HG03520 (cell line): Measurements from ENCODE around the gene DNAJB2.
A peak's percentile ranks its signal among the peaks of the same experiment; 100 is the strongest.
"Not testable (repeated sequence)": the region's sequence is repeated elsewhere in the genome, so short reads cannot be mapped to it uniquely, and the experiment has no call there.

Experiments
- ATAC-seq: cut with Tn5 transposase; IDR thresholded peaks from one replicate; pipeline ENCODE4 v1.9.1; 2021; ENCODE audit warnings: mild to moderate bottlenecking, moderate library complexity; ENCODE audit not compliant: unreplicated experiment

DNAJB2 gene

DNA sequence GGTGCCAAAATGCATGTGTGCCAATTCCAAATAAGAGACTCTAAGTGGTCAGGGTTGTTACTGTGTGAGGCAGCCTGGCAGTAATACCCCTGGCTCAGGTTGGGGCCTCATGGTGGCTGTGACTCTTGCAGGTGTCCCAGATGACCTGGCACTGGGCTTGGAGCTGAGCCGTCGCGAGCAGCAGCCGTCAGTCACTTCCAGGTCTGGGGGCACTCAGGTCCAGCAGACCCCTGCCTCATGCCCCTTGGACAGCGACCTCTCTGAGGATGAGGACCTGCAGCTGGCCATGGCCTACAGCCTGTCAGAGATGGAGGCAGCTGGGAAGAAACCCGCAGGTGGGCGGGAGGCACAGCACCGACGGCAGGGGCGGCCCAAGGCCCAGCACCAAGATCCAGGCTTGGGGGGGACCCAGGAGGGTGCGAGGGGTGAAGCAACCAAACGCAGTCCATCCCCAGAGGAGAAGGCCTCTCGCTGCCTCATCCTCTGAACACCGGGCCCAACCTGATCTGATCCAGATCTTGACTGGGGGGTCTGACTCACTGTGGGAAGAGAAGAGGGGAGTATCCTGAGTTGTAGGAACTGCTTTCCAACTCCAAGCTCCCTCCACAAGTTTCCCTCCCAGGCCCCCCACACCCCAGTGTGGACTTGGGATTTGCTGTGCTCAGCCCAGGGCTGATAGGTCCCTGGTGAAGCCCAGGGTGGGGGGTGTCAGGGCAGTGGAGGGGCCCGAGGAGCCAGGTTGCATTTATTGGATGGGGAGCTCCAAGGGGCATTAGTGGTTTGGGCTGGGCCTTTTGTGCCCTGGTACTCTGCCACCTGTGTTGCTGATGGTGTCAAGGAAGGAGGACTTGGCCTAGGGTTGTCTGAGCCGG lies 5.6 kb downstream of the DNAJB2 start:
- no peak for ATAC-seq

DNA sequence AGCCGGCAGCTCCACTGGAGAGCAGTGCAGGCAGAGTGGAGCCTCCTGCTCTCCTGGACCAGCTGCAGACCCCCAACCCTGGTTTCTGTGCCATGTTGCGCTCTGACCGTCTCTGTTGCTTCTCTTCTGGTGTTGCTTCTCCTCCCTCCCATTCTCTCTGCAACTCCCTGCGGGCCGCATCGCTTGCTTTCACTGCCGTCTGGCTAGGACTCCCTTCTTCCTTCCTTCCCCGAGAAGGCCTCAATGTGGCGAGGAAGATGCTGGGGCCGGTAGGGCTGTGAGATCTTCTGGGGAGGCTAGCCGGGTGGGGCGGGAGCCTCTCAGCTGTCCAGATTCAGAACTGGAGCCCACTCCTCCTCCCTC lies 6.2 kb downstream of the DNAJB2 start:
- no peak for ATAC-seq

DNA sequence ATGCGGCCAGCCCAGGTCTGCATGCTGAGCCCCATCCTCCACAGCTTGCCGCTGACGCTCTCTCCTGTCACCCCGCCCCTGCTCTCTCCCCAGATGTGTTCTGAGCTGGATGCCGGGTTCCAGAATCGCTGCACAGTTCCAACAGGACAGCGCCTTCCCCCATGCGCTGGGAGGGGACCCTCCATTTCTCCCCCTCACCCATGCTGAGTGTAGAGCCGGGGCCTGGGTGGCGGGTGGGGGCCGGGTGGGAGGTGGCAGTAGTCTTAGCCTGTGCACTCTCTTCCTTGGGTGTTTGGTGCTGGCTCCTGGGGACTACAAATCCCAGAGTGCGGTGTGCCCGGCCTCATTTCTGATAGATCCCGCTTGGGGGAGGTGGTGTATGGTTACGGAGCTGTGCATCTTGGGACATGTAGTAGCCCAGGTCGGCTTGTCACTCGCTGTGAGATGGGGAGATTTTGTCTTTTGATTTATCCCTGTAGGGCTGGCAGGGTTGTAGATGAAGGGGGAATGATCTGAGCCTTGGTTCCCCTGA lies 6.8 kb downstream of the DNAJB2 start:
- ATAC-seq: no peak

DNA sequence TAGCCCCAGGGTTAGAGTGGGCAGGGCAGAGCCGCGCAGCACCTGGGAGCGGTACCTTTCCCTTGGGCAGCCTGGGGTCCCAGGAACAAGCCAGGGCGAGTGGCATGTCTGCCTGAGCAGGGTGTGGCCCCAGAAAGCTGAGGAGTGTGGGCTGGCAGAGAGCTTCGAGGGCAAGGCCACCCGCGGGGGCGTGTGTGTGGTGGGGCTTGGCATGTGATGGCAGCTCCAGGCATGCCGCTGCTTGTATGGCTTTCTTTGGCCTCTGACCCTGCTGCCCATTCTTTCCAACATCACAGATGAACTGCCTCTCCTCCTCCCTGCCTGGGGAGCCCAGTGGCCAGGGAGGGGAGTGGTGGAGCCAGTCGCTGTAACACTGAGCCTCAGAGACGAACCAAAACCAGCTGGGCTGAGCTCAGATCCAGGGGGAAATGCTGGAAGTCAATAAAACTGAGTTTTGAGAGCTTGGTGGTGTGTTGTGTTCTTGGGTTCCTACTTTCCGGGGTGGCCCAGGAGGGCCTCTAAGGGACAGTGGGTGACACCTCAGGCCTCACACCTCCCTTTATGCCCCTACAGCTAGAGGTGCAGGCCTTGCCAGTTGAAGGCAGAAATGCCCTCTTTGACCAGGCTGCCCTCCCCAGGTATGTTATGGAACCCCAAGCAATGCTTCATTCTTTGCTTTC lies 7.4 kb downstream of the DNAJB2 start:
- ATAC-seq: no peak

DNA sequence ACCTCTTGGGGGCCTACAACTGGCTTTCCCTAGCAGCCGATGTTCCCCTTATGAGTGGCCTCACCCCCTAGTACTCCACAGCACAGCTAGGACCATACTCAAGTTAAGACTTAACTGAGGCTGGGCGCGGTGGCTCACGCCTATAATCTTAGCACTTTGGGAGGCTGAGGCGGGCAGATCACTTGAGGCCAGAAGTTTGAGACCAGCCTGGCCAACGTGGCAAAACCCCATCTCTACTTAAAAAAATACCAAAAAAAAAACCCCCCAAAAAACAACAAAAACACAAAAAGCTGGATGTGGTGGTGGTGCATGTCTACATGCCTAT lies 7.9 kb downstream of the DNAJB2 start:
- not testable (repeated sequence) for ATAC-seq

DNA sequence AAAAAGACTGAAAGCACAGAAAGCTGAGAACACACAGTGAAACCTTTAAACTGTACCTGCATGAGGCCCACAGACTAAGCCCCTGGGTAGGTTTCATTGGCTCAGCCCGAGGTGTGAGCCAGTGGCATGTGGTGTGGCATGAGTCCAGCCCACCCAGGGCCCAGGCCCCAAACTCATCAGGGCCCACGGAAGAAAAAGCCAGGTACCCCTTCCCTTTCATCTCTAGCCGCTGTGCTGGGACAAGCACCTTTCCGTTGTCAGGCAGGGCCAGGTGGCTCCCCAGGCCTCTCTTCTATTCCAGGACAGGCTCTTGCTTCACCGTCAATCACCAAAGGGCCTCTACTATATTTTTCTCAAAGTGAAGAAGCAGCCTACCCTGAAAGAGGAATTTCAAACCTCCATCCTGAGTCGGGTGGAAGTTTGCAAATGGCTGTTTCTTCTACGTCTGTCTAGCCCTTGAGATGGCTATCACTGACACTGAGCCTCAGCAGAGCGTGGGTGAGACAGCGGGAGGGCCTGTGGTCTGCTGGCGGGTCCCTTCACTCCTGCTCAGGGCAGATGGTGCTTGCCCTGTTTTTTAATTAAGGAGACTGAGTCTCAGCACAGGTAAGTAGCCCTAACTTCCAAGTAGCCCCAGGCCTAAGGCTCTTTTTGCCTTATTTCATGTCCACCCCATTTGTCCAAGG lies 8.6 kb downstream of the DNAJB2 start:
- no peak for ATAC-seq

DNA sequence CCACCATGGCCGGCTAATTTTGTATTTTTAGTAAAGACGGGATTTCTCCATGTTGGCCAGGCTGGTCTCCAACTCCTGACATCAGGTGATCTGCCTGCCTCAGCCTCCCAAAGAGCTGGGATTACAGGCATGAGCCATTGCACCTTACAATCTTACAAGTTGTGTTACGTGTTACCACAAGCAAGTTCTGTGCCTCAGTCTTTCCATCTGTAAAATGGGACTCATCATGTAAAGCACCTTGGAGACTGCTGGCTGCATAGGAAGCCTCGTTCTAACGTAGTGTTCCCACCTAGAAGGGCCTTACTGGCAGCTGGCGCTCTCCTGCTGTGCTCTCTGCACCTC lies 10.0 kb downstream of the DNAJB2 start:
- ATAC-seq: no peak

DNA sequence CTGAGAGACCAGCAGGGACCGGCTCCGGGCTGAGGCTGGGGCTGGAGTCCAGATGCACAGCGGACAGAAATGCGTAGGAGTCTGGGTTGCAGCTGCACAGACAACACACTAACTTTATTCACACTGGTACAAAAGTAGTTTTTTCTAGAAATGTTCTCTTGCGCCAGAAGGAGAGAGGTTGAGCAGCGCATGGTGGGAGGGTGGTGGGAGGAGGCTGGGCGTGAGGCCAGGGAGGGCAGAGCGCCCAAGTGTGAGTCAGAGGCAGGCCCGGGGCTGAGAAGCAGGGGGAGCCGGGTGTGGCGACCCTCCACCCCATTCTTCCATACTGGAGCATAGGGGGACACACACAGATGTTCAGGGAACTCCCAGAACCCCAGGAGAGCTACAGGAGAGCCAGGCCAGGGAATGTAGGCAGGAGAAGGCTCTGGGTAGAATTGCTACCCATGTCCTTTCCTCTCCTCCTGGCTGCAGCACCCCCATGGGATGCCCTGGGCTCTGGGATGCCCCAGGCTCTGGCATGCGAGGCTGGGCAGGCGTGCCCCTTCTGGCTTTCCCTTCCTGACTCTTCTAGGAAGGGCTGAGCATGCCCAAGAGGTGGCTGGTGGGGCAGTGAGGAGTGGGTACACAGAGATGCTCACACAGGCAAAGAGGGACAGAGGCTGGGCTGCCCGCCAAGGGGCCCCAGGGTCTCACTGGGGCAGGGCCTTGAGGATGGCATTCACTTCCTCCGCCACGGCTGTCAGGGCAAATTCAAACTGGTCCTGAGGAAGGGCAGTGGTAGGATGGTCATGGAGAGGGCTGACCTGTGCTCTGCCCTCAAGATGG lies 10.6 kb downstream of the DNAJB2 start:
- ATAC-seq: no peak

DNA sequence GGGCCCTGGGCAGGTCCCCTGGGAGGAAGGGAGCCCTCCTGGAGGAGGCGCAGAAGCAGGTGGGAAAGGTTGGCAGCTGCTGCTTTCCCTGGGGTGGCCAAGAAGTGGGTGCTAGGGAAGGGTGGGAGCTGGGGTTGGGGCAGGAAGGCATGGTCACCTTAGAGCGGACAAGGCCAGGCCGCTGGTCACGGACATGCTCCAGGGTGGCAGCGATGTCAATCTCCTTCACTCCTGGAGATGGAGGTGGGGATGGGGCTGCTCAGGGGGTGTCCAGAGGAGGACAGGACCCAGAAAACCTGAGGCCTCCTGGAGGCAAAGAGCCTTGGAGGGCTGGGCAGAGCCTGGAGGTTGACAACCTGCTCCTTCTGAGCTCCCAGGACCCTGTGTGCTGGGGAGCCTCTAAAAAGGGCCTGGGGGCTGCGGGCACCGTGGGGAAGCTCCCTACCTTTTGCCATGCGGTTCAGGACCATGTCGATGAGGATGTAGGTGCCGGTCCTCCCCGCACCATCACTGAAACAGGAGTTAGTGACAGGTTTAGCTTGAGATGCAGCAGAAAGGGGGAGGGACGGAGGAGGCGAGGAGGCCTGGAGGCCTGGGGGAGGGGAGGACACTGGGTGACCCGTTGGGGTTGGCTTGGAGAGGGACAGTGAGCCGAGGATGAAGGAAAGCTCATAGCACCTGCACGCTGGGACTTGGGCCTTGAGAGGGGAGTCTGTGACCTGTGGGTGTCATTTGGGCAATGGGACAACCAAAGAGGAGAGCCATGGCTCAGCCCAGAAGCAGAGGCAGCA lies 11.4 kb downstream of the DNAJB2 start:
- no peak for ATAC-seq

DNA sequence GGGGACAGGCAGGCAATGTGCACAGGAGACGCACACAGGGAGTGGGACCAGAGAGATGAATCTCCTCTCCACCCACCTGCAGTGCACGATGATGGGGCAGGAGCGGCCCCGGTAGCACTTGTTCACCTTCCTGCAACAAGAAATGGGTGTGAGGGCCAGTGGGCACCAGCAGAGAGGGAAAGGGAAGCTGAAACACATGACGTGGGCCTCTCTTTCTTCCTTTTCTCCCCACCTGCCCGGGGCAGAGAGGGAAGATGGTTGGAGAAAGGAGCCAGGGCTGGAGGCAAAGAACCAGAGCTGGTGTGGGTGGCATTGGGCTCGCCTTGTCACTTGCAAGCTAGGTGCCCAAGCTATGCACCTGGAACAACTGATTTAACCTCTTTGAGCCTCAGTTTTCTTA lies 12.2 kb downstream of the DNAJB2 start:
- no peak for ATAC-seq

DNA sequence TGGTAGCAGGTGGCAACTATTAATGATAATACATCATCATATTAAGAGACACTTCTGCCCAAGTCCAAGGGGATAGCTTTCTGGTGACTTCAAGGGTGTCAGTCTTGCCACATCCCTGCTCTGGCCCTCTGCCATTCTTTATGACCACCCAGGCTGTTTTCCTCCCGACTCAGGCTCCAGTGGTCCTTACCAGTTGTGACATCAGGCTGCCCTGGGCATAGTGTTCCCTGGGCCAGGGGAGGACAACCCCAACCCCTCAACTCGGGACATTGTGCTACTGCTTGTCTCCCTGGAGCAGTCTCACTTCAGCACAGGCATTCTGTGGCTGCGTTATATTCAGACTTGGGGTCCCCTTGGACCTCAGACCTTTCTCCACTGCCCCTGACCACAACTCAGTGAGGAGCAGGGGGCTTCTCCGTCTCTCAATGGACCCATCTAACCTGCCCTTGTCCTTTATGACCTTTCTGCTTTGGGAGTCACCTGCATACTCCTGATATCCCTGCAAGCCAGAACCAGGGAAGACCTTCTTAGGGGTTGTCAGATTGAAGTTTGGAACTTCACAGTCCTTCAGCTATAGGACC lies 12.8 kb downstream of the DNAJB2 start:
- ATAC-seq: no peak

DNA sequence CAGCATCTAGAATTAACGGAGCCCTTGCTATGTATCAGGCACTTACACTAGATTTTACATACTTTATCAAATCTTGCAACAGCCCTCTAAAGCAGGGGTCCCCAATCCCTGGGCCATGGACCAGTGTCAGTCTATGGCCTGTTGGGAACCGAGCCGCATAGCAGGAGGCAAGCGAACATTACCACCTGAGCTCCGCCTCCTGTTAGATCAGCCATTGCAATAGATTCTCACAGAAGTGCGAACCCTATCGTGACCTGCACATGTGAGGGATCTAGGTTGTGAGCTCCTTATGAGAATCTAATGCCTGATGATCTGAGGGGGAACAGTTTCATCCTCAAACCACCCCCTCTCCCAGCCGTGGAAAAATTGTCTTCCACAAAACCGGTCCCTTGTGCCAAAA lies 13.4 kb downstream of the DNAJB2 start:
- ATAC-seq: no peak

DNA sequence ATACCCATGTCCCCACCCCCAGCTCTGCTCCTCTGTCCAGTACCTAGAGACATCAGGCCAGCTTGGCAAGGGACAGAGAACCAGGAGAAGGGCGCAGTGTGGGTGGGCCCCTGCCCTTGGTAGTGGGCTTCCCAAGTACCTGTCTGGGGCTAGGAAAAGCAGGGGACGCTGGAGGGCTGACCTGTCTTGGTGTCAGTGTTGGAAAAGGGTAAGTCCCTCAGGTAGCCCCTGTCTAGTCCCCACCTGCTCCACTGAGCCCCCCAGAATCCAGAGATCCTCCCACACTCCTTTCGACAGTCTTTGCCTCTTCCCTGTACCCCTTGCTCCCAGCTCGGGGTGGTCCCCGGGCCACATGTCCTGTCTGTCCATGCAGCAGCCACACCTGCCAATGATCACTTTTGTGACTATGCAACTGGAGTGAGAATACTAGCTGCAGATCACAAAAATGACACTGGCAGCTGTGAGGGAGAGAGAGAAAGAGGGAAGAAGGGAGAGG lies 14.6 kb downstream of the DNAJB2 start:
- ATAC-seq: no peak

DNA sequence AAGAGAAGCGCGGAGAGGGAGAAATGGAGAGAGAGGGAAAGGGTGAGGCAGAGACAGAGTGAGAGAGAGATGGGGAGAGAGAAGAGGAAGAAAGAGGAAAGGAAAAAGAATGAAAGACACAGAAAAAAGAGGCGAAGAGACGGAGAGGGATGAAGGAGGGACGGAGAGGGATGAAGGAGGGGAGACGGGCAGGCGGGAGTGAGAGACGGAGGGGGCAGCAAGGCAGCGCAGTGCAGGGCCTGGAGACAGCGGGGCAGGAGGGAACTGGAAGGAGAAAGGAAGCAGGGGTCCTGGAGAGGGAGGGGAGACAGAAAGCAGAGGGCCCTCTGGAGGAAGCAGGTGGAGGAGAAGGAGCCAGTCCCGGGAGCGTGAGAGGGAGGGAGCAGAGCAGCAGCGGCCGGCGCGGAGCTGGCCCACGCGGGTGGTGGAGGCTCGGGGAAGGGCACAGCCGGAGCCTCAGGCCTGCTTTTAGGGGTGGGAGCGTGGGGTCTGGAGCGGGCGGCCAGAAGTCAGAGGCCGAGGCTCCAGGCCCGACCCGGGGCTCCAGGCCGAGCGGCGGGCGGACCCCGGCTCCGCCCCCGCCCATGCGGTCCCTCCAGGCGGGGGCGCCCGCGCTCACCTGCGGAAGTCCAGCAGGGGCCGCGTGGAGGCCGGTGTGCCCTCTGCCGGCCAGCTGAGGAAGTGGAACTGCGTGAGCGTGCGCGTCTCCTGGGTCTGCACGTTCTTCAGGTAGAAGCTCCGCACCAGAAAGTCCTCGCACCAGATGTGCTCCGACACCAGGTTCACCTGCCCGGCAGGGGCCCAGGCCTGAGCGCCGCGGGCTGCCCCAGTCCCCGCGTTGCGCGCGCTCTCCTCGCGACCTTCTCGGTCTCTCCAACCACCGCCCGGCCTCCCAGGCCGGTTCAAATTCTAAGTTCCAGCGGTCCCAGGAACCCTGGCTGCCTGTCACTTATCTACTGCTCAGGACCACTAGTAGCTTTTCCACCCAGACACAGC lies 15.5 kb downstream of the DNAJB2 start:
- ATAC-seq: peak; percentile 92

DNA sequence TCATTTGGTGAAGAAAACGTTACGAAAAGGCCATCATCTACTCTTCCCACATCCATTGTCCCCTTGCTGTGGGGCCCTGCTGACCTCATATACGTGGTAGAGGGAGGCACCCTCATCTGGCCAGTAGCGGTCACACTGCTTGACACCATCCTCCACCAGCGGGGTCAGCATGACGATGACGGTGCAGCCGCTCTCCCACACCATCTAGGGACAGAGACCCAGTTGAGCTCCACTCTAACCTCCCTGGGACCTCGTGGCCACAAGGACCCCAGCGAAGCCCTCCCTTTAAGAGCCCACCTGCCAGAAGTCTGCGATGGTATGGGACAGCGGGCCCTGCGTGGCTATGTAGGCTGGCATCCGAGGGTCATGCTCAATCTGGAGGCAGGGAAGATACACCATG lies 17.0 kb downstream of the DNAJB2 start:
- ATAC-seq: no peak

DNA sequence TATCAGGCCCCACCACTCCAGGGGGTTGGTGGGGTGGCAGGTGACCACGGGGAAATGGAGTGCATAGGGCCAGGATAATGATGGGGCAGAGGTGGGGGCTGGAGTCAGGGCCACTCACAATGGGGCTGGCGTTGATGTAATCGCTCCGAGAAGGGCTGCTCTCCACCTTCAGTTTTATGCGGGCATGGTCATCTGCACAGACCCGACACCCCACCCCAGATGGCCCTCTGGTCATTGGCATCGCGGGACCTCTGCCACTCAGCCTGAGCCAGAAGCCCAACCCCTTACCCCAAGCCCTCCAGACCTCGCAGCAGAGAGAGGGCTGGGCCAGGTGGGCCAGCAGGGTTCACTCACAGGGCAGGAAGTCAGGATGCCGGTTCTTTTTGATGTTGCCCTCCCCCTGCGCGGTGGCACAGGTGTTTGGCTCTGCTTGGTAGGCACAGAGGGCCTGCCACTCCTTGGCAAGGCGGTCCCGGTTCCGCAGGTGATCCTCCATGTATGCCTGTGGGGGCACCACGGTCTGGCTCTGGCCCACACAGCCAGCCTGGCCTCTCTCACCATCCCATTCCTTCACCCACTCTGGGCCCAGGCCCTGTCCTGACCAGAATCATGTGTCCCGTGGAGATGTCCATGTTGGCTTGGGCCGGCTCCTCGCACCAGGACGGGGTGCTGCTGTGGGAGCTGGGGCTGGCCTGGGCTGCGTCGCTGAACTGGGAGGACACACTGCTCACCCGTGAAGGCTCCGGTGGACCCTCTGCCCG lies 17.6 kb downstream of the DNAJB2 start:
- ATAC-seq: no peak

DNA sequence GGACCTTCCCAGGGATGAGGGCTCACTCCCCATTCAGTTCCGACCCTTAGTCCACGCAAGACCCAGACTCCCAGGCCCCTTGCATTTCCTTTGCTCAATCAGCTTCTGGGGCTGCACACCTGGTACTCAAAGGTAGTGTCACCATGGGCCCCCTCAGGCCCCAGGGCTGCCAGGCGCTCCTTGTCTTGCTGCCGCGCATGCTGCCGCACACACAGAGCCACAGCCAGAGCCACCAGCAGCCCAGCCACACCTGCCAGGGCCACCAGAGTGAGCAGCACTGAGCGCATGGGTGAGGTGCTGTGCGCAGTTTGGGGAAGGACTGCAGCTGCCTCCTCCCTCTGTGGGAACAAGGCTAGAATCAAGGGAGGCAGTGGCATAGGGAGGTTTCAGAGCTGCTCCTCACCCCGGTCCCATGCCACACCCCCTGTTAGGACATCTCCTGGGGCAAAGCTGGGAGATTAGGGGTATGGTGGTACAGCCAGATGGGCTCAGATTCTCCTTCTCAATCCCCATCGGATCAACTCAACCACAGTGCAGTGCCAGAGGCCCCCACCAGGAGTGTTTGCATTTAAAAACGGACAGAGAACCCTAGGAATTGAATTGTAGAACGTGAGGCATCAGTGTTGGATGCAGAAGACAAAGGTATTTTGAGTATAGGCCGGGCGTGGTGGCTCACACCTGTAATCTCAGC lies 18.7 kb downstream of the DNAJB2 start:
- no peak for ATAC-seq
